ENCODE measurements around the gene SHH. TPM values are rescaled to one million over a fixed set of nuclear protein-coding genes. Genes with fewer than 3 reads are reported as not detected.

Gene SHH
- total RNA-seq, 1 donor from 2014 or later: 0.25 TPM

GRCh38 chr7:155834486-155835048 is 22.3 kb upstream of the SHH start:
- Histone ChIP-seq H3K27ac (no peak overlapping the region), H3K4me3 (no peak overlapping the region), H3K36me3 (no peaks in the 10 kb centered on the region), H3K27me3 (no peaks in the 10 kb centered on the region), H3K4me1 (no peaks in the 10 kb centered on the region), H3K9me3 (no peaks in the 10 kb centered on the region)
- no peak for DNase-seq (ENCODE audit: extremely low spot score in 2 of 2)
- intact Hi-C loops (cut with DNase I): loop anchor here (10.0 kb wide), 1 partner anchor 60 kb away; no protein-coding TSS in a partner anchor
- TF ChIP-seq POLR2A (IDR thresholded peaks at IDR 0.05) (no peak), POLR2AphosphoS5 (IDR thresholded peaks at IDR 0.05; ENCODE audit: insufficient read depth in 1 of 2, low read depth in 1 of 2) (no peak)
- TF ChIP-seq, protein P1, sequence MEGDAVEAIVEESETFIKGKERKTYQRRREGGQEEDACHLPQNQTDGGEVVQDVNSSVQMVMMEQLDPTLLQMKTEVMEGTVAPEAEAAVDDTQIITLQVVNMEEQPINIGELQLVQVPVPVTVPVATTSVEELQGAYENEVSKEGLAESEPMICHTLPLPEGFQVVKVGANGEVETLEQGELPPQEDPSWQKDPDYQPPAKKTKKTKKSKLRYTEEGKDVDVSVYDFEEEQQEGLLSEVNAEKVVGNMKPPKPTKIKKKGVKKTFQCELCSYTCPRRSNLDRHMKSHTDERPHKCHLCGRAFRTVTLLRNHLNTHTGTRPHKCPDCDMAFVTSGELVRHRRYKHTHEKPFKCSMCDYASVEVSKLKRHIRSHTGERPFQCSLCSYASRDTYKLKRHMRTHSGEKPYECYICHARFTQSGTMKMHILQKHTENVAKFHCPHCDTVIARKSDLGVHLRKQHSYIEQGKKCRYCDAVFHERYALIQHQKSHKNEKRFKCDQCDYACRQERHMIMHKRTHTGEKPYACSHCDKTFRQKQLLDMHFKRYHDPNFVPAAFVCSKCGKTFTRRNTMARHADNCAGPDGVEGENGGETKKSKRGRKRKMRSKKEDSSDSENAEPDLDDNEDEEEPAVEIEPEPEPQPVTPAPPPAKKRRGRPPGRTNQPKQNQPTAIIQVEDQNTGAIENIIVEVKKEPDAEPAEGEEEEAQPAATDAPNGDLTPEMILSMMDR (IDR thresholded peaks at IDR 0.05): no peak

DNA sequence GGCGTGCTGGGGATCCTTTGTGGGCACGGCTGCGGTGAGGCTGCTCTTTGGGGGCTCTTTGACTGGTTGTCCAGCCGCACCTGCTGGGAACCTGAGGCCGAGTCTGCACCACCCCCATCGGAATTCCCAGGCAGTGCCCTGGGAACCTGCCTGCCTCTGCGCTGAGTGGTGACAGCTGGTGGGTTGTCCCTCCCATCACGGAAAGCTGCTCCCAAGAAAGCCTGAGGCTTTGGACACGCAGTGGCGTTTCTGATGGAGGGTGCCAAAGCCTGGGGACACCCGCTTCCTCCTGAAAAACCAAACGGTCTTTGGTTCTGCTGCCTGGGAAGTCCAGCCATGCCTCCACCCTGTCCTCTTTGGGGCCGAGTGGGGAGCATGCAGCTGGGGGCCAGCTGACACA is 21.4 kb upstream of the SHH start:
- Histone ChIP-seq H3K36me3 (no peaks in the 10 kb centered on the region), H3K27ac (no peak overlapping the region), H3K27me3 (no peaks in the 10 kb centered on the region), H3K4me3 (no peak overlapping the region), H3K4me1 (no peaks in the 10 kb centered on the region), H3K9me3 (no peaks in the 10 kb centered on the region)
- intact Hi-C loops (cut with DNase I): loop anchor here (10.0 kb wide), 1 partner anchor 61 kb away; no protein-coding TSS in a partner anchor
- DNase-seq (ENCODE audit: extremely low spot score in 2 of 2): no peak
- TF ChIP-seq POLR2AphosphoS5 (IDR thresholded peaks at IDR 0.05; ENCODE audit: insufficient read depth in 1 of 2, low read depth in 1 of 2) (no peak), POLR2A (IDR thresholded peaks at IDR 0.05) (no peak)
- TF ChIP-seq, protein P1 (IDR thresholded peaks at IDR 0.05): no peak

DNA sequence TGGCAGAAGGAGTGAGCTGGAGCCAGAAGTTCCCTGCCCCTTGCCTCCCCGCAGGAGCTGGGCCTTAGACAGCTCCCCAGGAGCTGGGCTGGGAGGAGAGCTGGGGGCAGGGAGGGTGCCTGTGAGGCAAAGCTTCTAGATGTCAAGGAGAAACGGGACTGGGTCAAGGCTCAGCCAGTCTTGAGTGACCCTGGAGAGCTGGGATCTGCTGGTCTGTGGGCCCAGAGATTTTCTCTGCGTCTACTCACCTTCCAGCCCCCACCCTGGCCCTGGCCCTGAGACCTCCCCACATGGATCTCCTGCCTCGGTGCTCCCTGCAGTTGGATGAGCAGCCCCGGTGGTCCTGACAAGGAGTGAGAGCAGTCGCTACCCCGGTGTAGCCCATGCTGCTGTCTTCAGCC is 20.3 kb upstream of the SHH start:
- H3K27ac ChIP-seq: no peak overlapping the region
- H3K4me3 ChIP-seq: no peak overlapping the region
- no peaks in the 10 kb centered on the region for H3K27me3 ChIP-seq
- no peaks in the 10 kb centered on the region for H3K9me3 ChIP-seq
- intact Hi-C loops (cut with DNase I): loop anchor here (10.0 kb wide), 1 partner anchor 62 kb away; no protein-coding TSS in a partner anchor
- DNase-seq (ENCODE audit: extremely low spot score in 2 of 2): no peak
- H3K4me1 ChIP-seq: no peaks in the 10 kb centered on the region
- H3K36me3 ChIP-seq: no peaks in the 10 kb centered on the region
- TF ChIP-seq, protein P1 (IDR thresholded peaks at IDR 0.05): no peak

DNA sequence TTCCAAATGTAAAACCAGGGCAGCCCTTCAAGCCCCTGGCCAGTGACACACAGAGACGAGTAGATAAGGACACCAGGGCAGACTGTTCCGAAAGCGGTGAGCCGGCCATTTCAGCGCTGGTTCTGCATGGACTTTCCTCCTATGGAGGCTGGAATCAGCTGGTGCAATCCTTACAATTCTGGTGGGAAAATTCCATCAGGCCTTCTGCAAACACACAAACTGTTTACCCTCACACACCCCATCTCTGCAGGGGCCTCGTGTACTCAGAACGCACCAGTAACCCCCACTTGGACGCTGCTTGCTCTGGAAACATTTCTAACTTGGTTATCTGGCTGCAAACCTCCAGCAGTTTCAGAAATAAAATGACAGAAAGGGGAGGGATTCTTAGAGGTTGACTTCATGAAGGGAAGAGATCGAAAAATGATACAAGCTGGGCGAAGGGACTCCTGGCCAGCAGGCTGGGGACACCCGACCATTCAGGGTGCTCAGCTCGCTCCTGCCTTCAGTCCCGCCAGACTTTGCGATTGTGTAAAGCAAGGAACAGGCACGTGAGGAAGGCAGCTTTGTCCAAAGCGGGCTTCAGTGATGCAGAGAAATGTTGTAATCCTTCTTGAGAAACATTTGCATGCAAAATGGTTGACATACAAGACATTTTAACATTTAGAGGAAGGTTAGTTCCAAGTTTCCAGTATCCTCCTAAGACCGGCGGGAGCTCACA is 19.7 kb upstream of the SHH start:
- H3K27me3 ChIP-seq: no peaks in the 10 kb centered on the region
- H3K27ac ChIP-seq: no peak overlapping the region
- DNase-seq (ENCODE audit: extremely low spot score in 2 of 2): no peak
- no peaks in the 10 kb centered on the region for H3K4me1 ChIP-seq
- no peak overlapping the region for H3K4me3 ChIP-seq
- intact Hi-C loops (cut with DNase I): loop anchor here (10.0 kb wide), 1 partner anchor 63 kb away; no protein-coding TSS in a partner anchor
- no peaks in the 10 kb centered on the region for H3K36me3 ChIP-seq
- H3K9me3 ChIP-seq: no peaks in the 10 kb centered on the region
- TF ChIP-seq, protein P1 (IDR thresholded peaks at IDR 0.05): no peak
- TF ChIP-seq POLR2A (IDR thresholded peaks at IDR 0.05) (no peak), POLR2AphosphoS5 (IDR thresholded peaks at IDR 0.05; ENCODE audit: insufficient read depth in 1 of 2, low read depth in 1 of 2) (no peak)

Measured in vagina (tissue), 2 donors.